Right cardiac atrium (tissue), 5 donors: Measurements from ENCODE around the gene UGT8. TPM values are rescaled to one million over a fixed set of nuclear protein-coding genes. Genes with fewer than 3 reads are reported as not detected.
A peak's percentile ranks its signal among the peaks of the same experiment; 100 is the strongest.
"Not testable (repeated sequence)": the region's sequence is repeated elsewhere in the genome, so short reads cannot be mapped to it uniquely, and the experiment has no call there.

ENCODE experiments used
- ATAC-seq, 2 donors: fragments of 200-7000 bp; cut with Tn5 transposase; one replicate each; pipeline versions ENCODE4 v1.8.0 to v1.9.1; 2020; ENCODE audit warnings: moderate library complexity in 2 of 2, mild to moderate bottlenecking in 1 of 2
- DNase-seq, 3 donors: peaks; one replicate each; pipeline ENCODE4 v3.0.0-alpha.2; 2020
- H3K27ac ChIP-seq: one replicate; pipeline ENCODE4 v1.5.1; 2013; ENCODE audit warnings: mild to moderate bottlenecking, low read length, control low read depth, moderate library complexity
- H3K27me3 ChIP-seq: one replicate; pipeline ENCODE4 v1.6.1; 2013; ENCODE audit not compliant: control insufficient read depth, insufficient read depth
- H3K4me1 ChIP-seq: one replicate; pipeline ENCODE4 v1.6.1; 2013; ENCODE audit warnings: low read length; ENCODE audit not compliant: control insufficient read depth, insufficient read depth
- H3K4me3 ChIP-seq: one replicate; pipeline ENCODE4 v1.5.1; 2013; ENCODE audit warnings: low read length, control low read depth
- H3K9me3 ChIP-seq: one replicate; pipeline ENCODE4 v1.6.1; 2013; ENCODE audit warnings: low read length; ENCODE audit not compliant: control insufficient read depth
- WGBS: extraction: QIAGEN DNeasy Blood & Tissue Kit; methylation state at CpG from one replicate; pipeline ENCODE4 v1.1.7; 2013; 5-methylcytosine and 5-hydroxymethylcytosine counted together
- intact Hi-C, 4 donors: fragments of 100-400 bp; cut with DNase I; formaldehyde crosslinking; loops; one replicate each; pipeline versions ENCODE4 v1.11.0 to v1.14.0; 2022 to 2023
- polyA plus RNA-seq: library from polyadenylated mRNA; stranded (reverse); fragments of 200-250 nt; gene quantifications from one replicate; pipeline ENCODE4 v1.2.3, GENCODE V29; 2013
- total RNA-seq, 4 donors: library from RNA; stranded (reverse); fragmentation: NEBNext Ultra II Directional; extraction: Animal tissue kit (Norgen Biotek cat#: 25700); gene quantifications; one replicate each; pipeline ENCODE4 v1.2.1, GENCODE V29; 2021
- donor health status: healthy with polysubstance abuse.
- donor health status: DM: no; HTN: yes; CAD: no.
- donor health status: DM: no; HTN: no; CAD: no.
- donor health status: DM: no; HTN: yes; CAD: no; lungs with severe emphysema.
- donor health status: DM: yes; HTN: yes; CAD: no.

The UGT8 gene
- total and polyA plus RNA-seq, 5 donors: 0.29 to 0.81 (median 0.33) TPM; not detected in 1

- H3K9me3 ChIP-seq, DNase-seq, H3K4me1 ChIP-seq, H3K27ac ChIP-seq, H3K27me3 ChIP-seq, intact Hi-C loops, ATAC-seq, H3K4me3 ChIP-seq: not testable (repeated sequence)
- 71% methylated on average over 1 of the region's 1 CpG for WGBS
These were observed 8.2 kb upstream of the UGT8 start for GRCh38 chr4:114590360-114590759.

GRCh38 chr4:114593526-114593925, 5.1 kb upstream of the UGT8 start:
- no peaks in the 10 kb centered on the region for H3K4me1 ChIP-seq
- intact Hi-C loops: no loop called here
- H3K4me3 ChIP-seq: no peak overlapping the region
- ATAC-seq (no peak), DNase-seq (no peak)
- no peaks in the 10 kb centered on the region for H3K27me3 ChIP-seq
- no peak overlapping the region for H3K27ac ChIP-seq
- H3K9me3 ChIP-seq: no peaks in the 10 kb centered on the region
- 67% methylated on average over 8 of the region's 8 CpGs for WGBS

- Histone ChIP-seq H3K4me1 (no peaks in the 10 kb centered on the region), H3K27ac (no peak overlapping the region), H3K27me3 (no peaks in the 10 kb centered on the region), H3K4me3 (no peak overlapping the region), H3K9me3 (no peaks in the 10 kb centered on the region)
- 93% methylated on average over 11 of the region's 11 CpGs for WGBS
- DNase-seq (no peak), ATAC-seq (no peak)
- intact Hi-C loops: no loop called here
These were observed 3.4 kb upstream of the UGT8 start for GRCh38 chr4:114595207-114595606.

- intact Hi-C loops: no loop called here
- 80% methylated on average over 2 of the region's 2 CpGs for WGBS
- H3K27me3 ChIP-seq: no peaks in the 10 kb centered on the region
- H3K27ac ChIP-seq: no peak overlapping the region
- no peak overlapping the region for H3K4me3 ChIP-seq
- H3K9me3 ChIP-seq: no peaks in the 10 kb centered on the region
- no peaks in the 10 kb centered on the region for H3K4me1 ChIP-seq
- no peak for ATAC-seq
- no peak for DNase-seq
These were observed 2.7 kb upstream of the UGT8 start for GRCh38 chr4:114595921-114596320.

GRCh38 chr4:114597410-114598115, 1.0 kb upstream of the UGT8 start:
- H3K4me1 ChIP-seq: no peaks in the 10 kb centered on the region
- intact Hi-C loops: no loop called here
- H3K9me3 ChIP-seq: no peaks in the 10 kb centered on the region
- H3K4me3 ChIP-seq: no peak overlapping the region
- H3K27ac ChIP-seq: no peak overlapping the region
- H3K27me3 ChIP-seq: no peaks in the 10 kb centered on the region
- no peak for ATAC-seq
- DNase-seq: no peak
- 52% methylated on average over 17 of the region's 17 CpGs for WGBS

GRCh38 chr4:114599231-114599902, 760 bp downstream of the UGT8 start:
- Histone ChIP-seq H3K27ac (no peak overlapping the region), H3K27me3 (no peaks in the 10 kb centered on the region), H3K4me3 (peak overlapping the region; percentile 43), H3K9me3 (no peaks in the 10 kb centered on the region), H3K4me1 (no peaks in the 10 kb centered on the region)
- 2% methylated on average over 46 of the region's 46 CpGs for WGBS
- DNase-seq (peak in 1 of 3 donors; percentile 40), ATAC-seq (peak; percentile 33 to 54)
- intact Hi-C loops: no loop called here

GRCh38 chr4:114599903-114600552, 1.4 kb downstream of the UGT8 start:
- intact Hi-C loops: no loop called here
- Histone ChIP-seq H3K4me1 (no peaks in the 10 kb centered on the region), H3K4me3 (peak overlapping the region; percentile 43), H3K27me3 (no peaks in the 10 kb centered on the region), H3K9me3 (no peaks in the 10 kb centered on the region), H3K27ac (no peak overlapping the region)
- ATAC-seq (no peak), DNase-seq (no peak)
- 17% methylated on average over 15 of the region's 15 CpGs for WGBS

GRCh38 chr4:114600672-114601071, 2.1 kb downstream of the UGT8 start:
- intact Hi-C loops: no loop called here
- Histone ChIP-seq H3K27me3 (no peaks in the 10 kb centered on the region), H3K27ac (no peak overlapping the region), H3K4me3 (no peak overlapping the region), H3K9me3 (no peaks in the 10 kb centered on the region), H3K4me1 (no peaks in the 10 kb centered on the region)
- ATAC-seq (no peak), DNase-seq (no peak)
- WGBS: 94% methylated on average over 1 of the region's 1 CpG

- WGBS: 70% methylated on average over 5 of the region's 5 CpGs
These were observed 2.9 kb downstream of the UGT8 start for GRCh38 chr4:114601304-114602052.

GRCh38 chr4:114603497-114603896, 4.9 kb downstream of the UGT8 start:
- no peak for ATAC-seq
- no peaks in the 10 kb centered on the region for H3K27me3 ChIP-seq
- intact Hi-C loops: no loop called here
- WGBS: 83% methylated on average over 5 of the region's 5 CpGs
- H3K4me3 ChIP-seq: no peak overlapping the region
- DNase-seq: no peak
- no peak overlapping the region for H3K27ac ChIP-seq
- H3K4me1 ChIP-seq: no peaks in the 10 kb centered on the region
- no peaks in the 10 kb centered on the region for H3K9me3 ChIP-seq

More at GRCh38 chr4:114601304-114602052, 2.9 kb downstream of the UGT8 start:
- ATAC-seq (no peak), DNase-seq (no peak)
- Histone ChIP-seq H3K27ac (no peak overlapping the region), H3K9me3 (no peaks in the 10 kb centered on the region), H3K4me1 (no peaks in the 10 kb centered on the region), H3K4me3 (no peak overlapping the region), H3K27me3 (no peaks in the 10 kb centered on the region)
- intact Hi-C loops: no loop called here

GRCh38 chr4:114606245-114606644, 7.6 kb downstream of the UGT8 start:
- WGBS: 73% methylated on average over 2 of the region's 2 CpGs
- Histone ChIP-seq H3K27me3 (no peaks in the 10 kb centered on the region), H3K9me3 (no peaks in the 10 kb centered on the region), H3K27ac (no peak overlapping the region), H3K4me3 (no peak overlapping the region), H3K4me1 (no peaks in the 10 kb centered on the region)
- ATAC-seq (no peak), DNase-seq (no peak)
- intact Hi-C loops: no loop called here
